Hippocampal formation (tissue), 2 donors: ENCODE data around the gene CCDC183.
"Not testable (repeated sequence)": the region's sequence is repeated elsewhere in the genome, so short reads cannot be mapped to it uniquely, and the experiment has no call there.

Experiments used
- DNase-seq, 2 donors: peaks; one replicate each; lab custom pipeline; 2025; lab: John Stamatoyannopoulos, UW

CCDC183 gene

DNA sequence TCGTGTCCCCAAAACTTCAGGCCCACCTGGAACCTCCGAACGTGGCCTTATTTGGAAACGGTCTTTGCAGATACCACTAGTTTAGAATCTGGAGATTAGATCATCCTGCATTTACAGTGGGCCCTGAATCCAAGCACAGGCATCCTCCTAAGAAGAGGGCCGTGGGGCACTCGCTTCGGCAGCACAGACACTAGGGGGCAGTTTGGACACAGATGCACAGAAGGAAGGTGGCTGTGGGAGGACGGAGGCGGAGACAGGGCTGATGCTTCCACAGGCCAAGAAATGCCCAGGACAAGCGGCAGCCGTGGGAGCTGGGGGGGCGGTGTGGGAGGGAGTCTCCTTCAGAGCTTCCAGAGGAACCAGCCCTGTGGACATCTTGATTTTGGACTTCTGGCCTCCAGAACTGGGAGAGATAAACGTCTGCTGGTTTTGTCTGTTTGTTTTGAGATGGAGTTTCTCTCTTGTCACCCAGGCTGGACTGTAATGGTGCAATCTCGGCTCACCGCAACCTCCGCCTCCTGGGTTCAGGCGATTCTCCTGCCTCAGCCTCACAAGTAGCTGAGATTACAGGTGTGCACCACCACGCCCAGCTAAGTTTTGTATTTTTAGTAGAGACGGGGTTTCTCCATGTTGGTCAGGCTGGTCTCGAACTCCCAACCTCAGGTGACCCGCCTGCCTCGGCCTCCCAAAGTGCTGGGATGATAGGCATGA lies 35.1 kb upstream of the CCDC183 start:
- DNase-seq = peak in 1 of 2 donors; percentile 37

DNA sequence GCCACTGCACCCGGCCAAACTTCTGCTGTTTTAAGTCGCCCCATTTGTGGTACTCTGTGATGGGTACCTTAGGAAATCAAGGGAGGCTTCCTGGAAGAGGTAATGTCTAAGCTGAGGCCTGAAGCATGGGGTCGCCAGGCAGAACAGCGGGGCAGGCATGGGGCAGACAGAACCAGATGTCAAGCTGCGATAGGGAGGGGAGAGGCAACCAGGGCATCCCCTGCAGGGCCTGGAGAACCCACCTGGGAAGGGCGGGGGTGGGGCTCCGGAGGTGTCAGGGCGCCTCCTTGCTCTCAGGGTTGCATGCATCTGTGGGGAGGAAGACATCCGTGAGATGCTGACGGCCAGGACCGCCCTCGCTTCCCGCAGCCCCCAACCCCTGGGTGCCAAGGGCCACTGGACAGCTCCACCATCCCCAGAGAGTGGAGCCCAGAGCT lies 34.6 kb upstream of the CCDC183 start:
- no peak for DNase-seq

DNA sequence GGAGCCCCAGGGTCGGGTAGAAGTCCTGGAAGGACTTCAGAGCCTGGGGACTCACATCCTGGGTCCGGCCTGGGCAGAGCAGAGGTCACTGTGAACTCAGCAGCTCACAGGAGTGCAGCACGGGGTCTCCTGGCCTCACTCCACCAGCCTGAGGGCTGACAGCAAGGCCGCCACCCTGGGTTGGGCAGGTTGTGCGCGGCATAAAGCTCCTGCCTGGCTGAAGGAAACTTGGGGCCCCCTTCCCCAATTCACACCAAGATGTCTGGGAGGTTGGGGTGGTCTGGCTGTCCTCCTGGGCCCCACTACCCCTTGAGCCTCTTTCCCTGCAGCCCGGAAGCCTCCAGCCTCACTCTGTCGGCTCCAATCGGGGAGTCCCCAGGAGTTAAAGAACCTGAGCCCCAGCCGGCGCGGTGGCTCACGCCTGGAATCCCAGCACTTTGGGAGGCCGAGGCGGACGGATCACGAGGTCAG lies 33.9 kb upstream of the CCDC183 start:
- no peak for DNase-seq

DNA sequence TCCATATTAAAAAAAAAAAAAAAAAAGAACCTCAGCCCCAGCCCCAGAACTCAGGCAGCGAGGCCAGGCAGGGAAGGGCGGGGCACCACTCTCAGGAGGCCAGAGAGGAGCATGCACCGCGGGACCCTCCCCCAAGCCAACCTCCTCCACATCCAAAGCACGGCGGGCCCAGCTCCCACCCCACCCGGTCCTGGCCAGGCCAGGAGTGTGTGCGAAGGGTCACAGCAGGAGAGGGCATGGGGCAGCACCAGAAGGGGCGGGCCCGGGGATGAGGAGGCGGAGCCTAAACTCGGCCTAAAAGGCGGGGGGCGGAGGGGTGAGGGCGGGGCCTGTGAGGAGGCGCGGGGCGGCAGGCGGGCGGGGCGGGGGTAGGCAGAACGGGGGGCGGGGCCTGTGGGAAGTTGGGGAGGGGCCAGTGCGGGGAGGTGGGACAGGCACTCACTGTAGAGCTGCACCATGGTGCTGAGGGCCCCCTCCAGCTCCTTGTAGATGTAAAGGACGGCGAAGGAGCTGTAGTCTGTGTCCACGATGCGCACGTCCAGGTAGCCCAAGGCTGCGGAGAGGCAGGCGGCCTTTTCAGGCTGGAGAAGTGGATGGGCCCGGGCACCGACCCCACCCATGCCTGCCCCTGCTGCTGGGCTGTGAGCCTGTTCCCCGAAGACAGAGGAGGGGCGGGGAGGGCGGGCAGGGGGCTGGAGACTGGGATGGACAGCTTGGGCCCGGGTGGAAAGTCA lies 33.1 kb upstream of the CCDC183 start:
- DNase-seq = no peak

DNA sequence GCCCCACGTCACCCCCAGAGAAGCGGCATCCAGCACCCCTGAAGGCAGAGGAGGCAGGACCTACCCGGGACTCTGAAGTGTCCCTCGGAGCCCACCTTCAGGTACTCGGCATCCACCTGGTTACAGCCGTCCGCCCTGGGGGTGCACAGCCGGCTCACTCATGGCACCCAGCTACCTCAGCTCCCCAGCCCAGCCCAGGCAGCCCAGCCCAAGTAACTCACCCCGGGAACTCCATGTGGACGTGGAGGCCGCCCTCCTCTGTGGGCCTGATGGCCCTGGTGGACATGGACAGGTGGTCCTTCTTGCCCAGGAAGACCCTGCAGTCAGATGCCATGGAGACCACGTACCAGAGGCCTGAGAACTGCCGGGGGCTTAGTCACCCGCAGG lies 32.5 kb upstream of the CCDC183 start:
- no peak for DNase-seq

DNA sequence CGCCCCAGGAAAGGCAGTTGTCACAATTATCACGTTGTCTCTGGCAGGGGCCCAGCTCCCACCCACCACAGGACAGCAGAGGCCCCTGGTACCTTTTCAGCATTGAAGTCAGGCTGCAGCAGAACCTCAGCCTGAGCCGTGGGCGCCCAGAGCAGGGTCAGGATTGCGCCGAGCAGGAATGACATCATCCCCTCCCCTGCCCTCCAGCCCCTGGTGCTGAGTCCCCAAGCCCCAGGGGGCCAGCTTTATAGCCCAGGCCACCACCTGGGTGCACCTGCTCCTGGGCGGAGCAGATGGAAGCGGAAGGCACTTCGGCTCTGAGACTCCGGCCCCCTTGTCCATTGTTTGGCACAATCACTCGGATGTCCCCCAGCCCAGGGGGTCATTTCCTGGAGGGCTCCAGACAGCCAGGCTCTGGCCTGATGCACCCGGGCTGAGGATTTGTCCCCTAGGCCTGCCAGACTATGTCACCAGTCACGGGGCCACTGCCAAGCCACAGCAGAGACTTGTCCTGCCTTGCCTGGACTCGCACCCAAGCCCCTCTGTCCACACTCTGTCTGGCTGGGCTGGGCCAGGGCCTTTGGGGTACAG lies 31.7 kb upstream of the CCDC183 start, which contains the start of gene LCN15:
Gene LCN15 (minus strand): TSS at position 218 of the 591 bp plus-strand sequence. CDS start 30 bp downstream, at position 188.
- no peak for DNase-seq

DNA sequence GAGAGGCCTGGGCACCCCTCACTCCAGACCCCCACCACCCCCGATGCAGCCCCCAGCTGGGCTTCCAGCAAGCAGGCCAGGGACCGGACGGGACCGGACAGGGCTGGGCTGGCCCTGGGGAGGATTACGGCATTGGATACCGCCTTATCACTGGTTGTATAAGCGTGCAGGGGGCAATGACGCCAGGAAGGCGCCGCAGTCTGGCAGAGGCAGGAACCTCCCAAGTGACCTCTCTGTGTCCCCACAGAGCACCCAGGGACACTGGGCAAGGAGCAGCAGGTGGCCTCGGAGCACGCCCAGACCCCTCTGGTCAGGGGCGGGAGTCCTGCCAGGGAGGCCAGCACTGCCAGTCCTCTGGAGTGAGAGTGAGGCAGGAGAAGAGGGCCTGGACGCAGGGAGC lies 31.1 kb upstream of the CCDC183 start:
- no peak for DNase-seq

DNA sequence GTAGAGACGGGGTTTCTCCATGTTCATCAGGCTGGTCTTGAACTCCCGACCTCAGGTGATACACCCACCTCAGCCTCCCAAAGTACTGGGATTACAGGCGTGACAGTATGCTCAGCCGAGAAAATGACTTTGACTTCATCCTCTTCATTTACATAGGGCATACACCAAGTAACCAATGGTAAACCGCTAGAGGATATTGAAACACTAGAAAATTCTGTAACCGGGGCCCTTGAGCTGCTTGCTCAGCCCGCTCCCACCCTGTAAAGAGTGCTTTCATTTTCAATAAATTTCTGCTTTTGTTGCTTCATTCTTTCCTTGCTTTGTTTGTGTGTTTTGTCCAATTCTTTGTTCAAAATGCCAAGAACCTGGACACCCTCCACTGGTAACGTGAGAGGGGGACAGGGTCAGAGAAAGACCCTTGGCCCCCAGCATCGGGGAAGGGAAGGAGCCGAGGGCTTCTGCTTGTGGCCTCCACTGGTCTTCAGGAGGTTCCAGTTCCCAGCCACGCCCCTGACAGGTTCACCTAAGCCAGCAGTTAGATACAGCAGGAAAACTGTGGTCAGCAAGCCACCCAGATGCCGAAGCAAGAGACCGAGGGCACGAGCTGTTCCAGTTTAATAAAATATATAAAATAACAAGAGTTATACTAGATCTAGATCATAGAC lies 30.3 kb upstream of the CCDC183 start:
- not testable (repeated sequence) for DNase-seq

DNA sequence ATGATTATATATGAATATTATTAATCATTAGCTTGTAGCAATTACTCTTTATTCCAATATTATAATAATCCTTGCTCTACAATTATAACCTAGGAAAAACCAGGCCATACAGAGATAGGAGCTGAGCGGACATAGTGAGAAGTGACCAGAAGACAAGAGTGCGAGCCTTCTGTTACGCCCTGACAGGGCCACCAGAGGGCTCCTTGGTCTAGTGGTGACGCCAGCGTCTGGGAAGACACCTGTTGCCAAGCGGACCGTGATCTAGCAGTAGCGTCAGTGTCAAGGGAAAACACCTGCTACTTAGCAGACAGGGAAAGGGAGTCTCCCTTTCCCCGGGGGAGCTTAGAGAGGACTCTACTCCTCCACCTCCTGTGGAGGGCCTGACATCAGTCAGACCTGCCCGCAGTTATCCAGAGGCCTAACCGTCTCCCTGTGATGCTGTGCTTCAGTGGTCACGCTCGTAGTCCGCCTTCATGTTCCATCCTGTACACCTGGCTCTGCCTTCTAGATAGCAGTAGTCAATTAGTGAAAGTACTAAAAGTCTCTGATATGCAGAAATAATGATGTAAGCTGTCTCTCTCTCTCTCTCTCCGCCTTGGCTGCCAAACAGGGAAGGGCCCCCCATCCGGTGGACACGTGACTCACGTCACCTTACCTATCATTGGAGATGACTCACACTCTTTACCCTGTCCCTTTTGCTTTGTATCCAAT lies 29.6 kb upstream of the CCDC183 start:
- peak; percentile 7 to 43 for DNase-seq

DNA sequence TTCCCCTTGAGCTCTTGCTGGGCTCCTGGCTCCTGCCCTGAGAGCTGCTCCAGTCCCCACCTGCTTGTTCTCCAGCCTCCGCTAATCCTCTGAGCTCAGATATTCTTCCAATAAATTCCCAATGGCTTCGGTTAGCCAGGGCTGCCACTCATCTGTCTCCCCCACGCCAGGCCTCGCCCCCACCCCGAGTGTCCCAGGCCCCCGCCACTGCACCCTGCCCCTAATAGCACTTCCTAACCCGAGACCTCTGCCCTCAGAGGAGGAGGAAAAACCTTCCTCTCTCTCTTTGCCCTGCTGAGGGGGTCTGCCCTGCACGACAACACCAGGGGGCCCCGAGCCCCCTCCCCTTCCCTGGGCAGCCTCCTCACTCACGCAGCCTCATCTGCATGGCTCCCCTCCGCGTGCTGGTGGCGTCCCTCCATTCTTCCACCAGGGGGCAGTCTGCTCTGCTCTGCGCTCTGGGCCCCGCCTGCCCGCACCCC lies 26.4 kb upstream of the CCDC183 start:
- DNase-seq = no peak

DNA sequence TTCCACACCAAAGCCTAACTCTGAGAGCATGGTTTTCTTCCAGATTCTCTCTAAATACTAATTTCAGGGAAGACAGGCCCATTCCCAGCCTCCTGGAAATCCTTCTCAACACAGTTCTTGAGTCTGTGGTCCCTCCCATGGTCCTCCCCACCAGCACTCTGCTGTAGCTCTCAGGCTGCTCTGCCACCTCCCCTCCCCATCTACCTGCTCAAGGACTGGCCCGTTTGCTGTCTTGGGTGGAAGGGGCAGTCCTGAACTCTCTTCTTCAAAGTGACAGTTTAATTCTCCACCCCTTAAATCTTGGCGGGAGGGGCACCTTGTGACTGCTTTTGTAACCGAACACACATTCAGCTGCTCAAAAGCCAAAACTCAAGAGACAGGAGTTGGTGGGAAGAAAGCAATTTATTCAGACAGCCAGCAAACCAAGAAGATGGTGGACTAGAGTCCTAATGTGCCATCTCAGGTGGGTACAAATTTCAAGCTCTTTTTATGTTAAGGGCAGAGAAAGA lies 24.2 kb upstream of the CCDC183 start:
- DNase-seq = no peak

DNA sequence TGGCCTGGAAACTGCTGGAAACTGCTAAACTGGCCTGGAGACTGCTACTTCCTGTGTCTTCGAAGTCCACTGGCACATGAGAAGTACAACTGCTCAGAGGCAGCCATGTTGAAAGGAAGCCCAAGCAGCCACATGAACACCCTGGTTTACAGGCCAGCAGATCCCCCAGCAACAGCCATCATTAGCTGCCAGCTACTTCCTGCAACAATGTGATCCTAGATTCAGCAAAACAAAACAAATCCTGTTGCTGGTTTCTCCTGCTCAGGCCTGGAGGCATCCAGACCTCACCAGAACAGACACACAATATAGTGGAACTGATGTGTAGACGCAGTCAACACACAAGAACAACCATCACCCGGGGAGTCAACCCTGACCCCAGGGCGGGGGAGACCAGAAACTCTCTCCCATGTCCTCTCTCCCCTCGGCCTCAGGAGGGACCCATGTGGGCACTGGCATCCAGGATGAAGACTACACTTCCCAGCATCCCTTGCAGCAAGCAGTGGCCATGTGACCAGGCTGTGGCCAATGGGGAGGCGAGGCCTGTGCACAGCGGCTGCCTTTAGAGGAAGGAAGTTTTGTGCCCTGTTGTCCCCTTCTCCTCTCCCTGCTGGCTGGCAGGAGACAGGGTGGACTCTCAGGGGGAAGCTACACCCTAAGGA lies 22.6 kb upstream of the CCDC183 start:
- DNase-seq = no peak

DNA sequence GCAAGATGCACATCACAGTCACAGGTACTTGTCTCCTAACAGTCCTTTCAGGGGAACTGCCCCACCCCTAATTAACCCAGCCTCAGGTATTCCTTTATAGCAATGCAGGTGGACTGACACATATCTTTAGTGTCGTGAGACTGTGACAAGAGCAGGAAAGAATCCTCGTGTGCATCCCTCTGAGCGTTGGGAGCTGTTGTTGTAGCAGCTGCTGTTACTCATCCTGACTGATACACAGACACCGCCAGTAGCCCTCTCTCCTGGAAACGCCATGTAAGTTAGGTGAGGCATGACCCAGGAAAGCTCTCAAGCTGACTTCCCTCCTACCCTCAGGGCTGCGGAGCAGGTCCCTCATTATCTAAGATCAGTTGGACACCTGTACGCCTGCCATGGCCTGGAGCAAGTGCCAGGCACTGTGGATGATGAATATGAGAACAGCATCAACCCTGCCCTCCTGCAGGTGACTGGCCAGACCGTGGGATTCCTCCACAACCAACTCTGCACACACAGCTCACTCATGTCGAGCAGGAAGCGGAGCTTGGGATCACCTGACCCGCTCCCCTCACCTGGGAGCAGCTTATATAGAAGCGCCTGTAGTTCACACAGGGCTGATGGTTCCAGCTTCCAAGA lies 21.6 kb upstream of the CCDC183 start:
- DNase-seq = no peak

DNA sequence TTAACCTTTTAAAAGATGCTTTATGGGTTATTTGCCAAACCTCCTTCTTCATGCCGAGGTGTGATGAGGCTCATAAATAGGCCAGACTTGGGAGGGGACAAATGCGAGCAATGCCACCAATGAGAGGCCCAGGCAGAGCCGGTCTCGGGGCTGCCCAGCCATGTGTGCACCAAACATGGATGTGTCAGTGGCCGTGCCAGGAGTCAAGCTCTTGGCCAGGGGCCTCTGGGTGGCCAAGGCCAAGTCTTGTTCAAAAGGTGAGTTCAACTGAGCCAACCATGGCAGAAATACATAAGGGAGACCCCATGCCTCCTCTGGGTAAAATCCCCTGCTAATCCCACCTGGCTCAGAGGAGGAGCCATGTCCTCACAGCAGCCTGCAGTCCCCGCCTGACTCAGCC lies 20.9 kb upstream of the CCDC183 start:
- DNase-seq = no peak

DNA sequence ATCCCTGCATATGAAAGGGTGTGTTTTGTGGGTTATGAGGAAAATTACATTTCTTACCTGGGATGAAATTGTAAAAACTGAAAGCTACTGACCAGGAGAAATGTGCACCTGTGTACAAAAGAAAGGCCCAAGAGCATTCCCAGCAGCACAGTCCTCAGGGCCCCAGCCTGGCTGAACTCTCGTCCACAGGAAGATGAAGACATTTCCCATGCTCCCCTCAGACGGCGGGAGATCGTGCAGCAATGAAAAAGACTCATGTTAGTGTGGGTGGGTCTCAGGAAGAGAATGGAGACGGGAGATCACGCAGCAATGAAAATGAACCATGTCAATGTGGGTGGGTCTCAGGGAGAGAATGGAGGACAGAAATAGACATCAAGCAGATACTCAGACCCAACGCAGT lies 19.2 kb upstream of the CCDC183 start:
- no peak for DNase-seq

DNA sequence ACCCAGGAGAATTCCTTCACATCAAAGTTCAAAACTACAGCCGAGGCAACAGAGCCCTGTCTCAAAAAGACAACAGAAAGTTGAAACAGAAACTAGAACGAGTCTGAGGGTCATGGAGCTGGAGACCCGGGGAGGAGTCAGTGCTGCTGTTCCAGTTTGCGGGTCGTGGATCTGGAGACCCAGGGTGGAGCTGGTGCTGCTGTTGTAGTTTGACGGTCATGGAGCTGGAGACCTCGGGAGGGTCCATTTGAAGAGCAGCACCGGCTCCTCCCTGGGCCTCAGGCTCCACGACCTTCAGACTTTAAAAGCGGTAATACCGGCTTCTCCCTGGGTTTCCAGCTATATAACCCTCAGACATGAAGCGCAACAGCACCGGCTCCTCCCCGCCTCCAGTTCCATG lies 18.8 kb upstream of the CCDC183 start:
- DNase-seq = no peak

DNA sequence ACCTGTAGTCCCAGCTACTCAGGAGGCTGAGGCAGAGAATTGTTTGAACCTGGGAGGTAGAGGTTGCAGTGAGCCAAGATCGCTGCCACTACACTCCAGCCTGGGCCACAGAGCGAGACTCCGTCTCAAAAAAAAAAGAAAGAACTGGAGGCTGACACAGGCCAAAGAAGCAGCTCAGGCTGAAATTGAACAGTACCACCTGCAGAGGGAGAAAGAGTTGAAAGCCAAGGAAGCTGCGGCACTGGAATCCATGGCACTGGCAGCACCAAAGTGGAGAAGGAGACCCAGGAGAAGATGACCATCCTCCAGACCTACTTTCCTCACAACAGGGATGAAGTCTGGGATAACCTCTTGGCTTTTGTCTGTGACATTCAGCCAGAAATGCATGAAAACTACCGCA lies 16.3 kb upstream of the CCDC183 start:
- no peak for DNase-seq

DNA sequence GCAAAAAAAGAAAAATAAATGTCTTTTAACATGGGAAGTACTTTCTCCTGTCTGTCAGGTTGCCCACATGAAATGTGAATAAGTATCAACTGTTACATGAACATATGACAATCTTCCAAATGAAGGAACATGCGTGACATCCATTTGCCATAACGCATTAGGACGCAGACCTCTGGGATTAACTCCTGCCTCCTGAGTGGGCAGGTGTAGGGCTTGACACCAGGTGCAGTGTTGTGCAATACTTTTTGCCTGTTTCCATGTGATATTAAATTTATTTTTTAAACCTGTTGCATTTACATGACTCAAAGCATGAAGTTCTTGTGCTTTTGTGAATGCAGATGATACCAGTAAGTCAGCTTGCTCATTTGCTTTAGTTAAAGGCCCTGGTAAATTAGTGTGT lies 13.7 kb upstream of the CCDC183 start:
- no peak for DNase-seq

DNA sequence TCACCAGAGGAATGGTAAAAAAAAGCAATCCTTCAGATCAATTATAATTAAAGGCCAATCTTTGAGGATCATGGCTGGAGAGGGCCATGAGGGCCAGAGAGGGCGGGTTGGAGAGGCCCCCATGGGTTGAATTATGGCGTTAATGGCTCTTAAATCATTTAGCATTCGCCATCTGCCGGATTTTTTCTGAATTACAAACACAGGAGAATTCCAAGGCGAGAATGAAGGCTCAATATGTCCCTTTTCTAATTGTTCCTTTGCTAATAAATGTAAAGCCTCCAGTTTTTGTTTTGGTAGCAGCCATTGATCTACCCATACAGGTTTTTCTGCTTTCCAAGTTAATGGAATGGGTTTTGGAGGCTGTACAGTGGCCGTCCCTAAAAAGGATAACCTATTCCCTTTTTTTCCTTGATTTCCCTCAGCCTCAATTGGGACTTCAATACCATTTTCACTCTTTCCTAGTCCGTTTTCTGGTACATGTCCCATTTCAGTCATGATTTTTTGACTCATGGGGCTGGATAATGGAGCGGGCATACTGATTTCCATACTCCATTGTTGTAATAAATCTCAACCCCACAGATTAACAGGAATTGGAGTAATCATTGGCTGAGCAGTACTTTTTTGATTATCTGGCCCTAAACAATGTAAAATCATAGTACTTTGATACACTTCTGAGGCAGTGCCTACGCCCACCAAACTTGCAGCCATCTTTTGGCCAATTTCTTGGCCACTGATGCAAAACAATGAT lies 11.7 kb upstream of the CCDC183 start:
- no peak for DNase-seq

DNA sequence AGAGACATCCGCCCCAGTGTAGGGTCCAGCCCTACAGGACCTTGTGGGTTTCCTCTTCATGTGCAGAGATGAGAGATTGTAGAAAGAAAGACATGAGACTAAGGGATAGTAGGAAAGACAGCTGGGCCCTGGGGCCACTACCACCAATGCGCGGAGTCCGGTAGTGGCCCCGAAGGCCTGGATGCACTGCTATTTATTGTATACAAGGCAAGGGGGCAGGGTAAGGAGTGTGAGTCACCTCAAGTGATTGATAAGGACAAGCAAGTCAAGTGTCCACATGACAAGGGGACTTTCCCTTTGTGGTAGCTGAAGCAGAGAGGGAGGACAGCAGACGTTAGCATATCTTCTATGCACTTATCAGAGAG lies 11.2 kb upstream of the CCDC183 start:
- DNase-seq = no peak
